CD4-positive, CD25-positive, alpha-beta regulatory T cell (primary cell): ENCODE measurements around the gene MYO18A. TPM values are rescaled to one million over a fixed set of nuclear protein-coding genes. Genes with fewer than 3 reads are reported as not detected.

Experiments used
- ATAC-seq, 2 donors: fragments of 150-1000 bp; cut with Tn5 transposase; one replicate each; pipeline ENCODE4 v1.10.0; 2021; ENCODE audit warnings: low read depth in 2 of 2, moderate number of reproducible peaks in 2 of 2, moderate library complexity in 1 of 2
- DNase-seq, 3 donors: peaks; one replicate each; pipeline versions ENCODE4 v3.0.0 to v3.0.0-alpha.2; 2012 to 2022; ENCODE audit warnings: mixed read lengths in 1 of 3
- H3K27ac ChIP-seq: one replicate; pipeline ENCODE4 v1.7.0; 2013; ENCODE audit warnings: mild to moderate bottlenecking, low read length; ENCODE audit not compliant: insufficient read depth, poor library complexity, severe bottlenecking
- H3K27me3 ChIP-seq: one replicate; pipeline ENCODE4 v1.7.0; 2013; ENCODE audit warnings: low read length; ENCODE audit not compliant: control insufficient read depth, insufficient read depth
- H3K36me3 ChIP-seq: one replicate; pipeline ENCODE4 v1.7.0; 2013; ENCODE audit warnings: mild to moderate bottlenecking, low read length, moderate library complexity; ENCODE audit not compliant: control insufficient read depth, insufficient read depth
- H3K4me1 ChIP-seq: 2 replicates; pipeline ENCODE4 v1.7.0; 2013; ENCODE audit warnings: mild to moderate bottlenecking, low read length; ENCODE audit not compliant: insufficient read depth, control insufficient read depth, poor library complexity, severe bottlenecking
- H3K4me3 ChIP-seq: one replicate; pipeline ENCODE4 v1.7.0; 2013; ENCODE audit warnings: low read depth, mild to moderate bottlenecking, low read length, moderate library complexity
- H3K9me3 ChIP-seq, 2 experiments: 1 replicate in 1 of 2; 2 replicates in 1 of 2; pipeline ENCODE4 v1.7.0; 2013; ENCODE audit warnings: low read length in 2 of 2, mild to moderate bottlenecking in 1 of 2, moderate library complexity in 1 of 2; ENCODE audit not compliant: control insufficient read depth in 2 of 2
- H3K27ac Mint-ChIP-seq, 3 donors: one replicate each; pipeline ENCODE4 v1.8.0; 2020 to 2022; ENCODE audit warnings: mild to moderate bottlenecking in 3 of 3, mixed read lengths in 3 of 3, moderate library complexity in 2 of 3
- H3K27me3 Mint-ChIP-seq: one replicate; pipeline ENCODE4 v1.8.0; 2022; ENCODE audit warnings: mild to moderate bottlenecking, mixed read lengths
- H3K36me3 Mint-ChIP-seq: one replicate; pipeline ENCODE4 v1.8.0; 2020; ENCODE audit warnings: mixed read lengths
- H3K4me1 Mint-ChIP-seq, 4 donors: one replicate each; pipeline ENCODE4 v1.8.0; 2020 to 2022; ENCODE audit warnings: mixed read lengths in 4 of 4, mild to moderate bottlenecking in 1 of 4
- H3K4me3 Mint-ChIP-seq, 4 donors: one replicate each; pipeline ENCODE4 v1.8.0; 2020 to 2022; ENCODE audit warnings: mild to moderate bottlenecking in 4 of 4, mixed read lengths in 4 of 4, moderate library complexity in 3 of 4
- H3K9me3 Mint-ChIP-seq, 7 donors: one replicate each; pipeline ENCODE4 v1.8.0; 2020 to 2022; ENCODE audit warnings: mixed read lengths in 7 of 7, mild to moderate bottlenecking in 3 of 7, moderate library complexity in 2 of 7
- polyA plus RNA-seq, 4 donors: library from polyadenylated mRNA; unstranded; fragments of 300-500 nt; fragmentation: Illumina TruSeq; gene quantifications; one replicate each; pipeline ENCODE4 v1.2.3, GENCODE V29; 2021
- total RNA-seq: library from RNA; stranded (reverse); gene quantifications from one replicate; pipeline ENCODE4 v1.2.3, GENCODE V29; 2022

MYO18A gene
- total and polyA plus RNA-seq, 5 donors from 2014 or later: 16.8 to 193 (median 21.0) TPM

GRCh38 chr17:29157310-29157709, 22.9 kb downstream of the MYO18A start:
- ATAC-seq (no peak), DNase-seq (no peak)
- H3K27me3 Mint-ChIP-seq: no peaks in the 10 kb centered on the region
- H3K9me3 Mint-ChIP-seq: no peaks in the 10 kb centered on the region
- H3K27ac Mint-ChIP-seq: no peak overlapping the region
- H3K36me3 ChIP-seq: no peaks in the 10 kb centered on the region
- H3K27me3 ChIP-seq: no peaks in the 10 kb centered on the region
- H3K4me3 Mint-ChIP-seq: peak overlapping the region in 1 of 4 donors; percentile 37
- H3K4me3 ChIP-seq: no peak overlapping the region
- peaks cover 5% of the 10 kb centered on the region for H3K36me3 Mint-ChIP-seq
- H3K4me1 ChIP-seq: peaks cover 24% of the 10 kb centered on the region
- H3K4me1 Mint-ChIP-seq: peaks cover 13 to 52% (median 33%) of the 10 kb centered on the region in 4 donors
- no peak overlapping the region for H3K27ac ChIP-seq
- H3K9me3 ChIP-seq: no peaks in the 10 kb centered on the region

- H3K4me3 Mint-ChIP-seq: peak overlapping the region in 2 of 4 donors; percentile 21 to 37
- H3K27ac Mint-ChIP-seq: peak overlapping the region in 1 of 3 donors; percentile 31
- H3K36me3 Mint-ChIP-seq: peaks cover under 1% of the 10 kb centered on the region
- Histone ChIP-seq H3K27me3 (no peaks in the 10 kb centered on the region), H3K36me3 (no peaks in the 10 kb centered on the region), H3K27ac (no peak overlapping the region), H3K4me3 (no peak overlapping the region), H3K4me1 (peaks cover 24% of the 10 kb centered on the region), H3K9me3 (no peaks in the 10 kb centered on the region)
- H3K4me1 Mint-ChIP-seq: peaks cover 10 to 50% (median 33%) of the 10 kb centered on the region in 4 donors
- ATAC-seq (no peak), DNase-seq (no peak)
- no peaks in the 10 kb centered on the region for H3K9me3 Mint-ChIP-seq
- H3K27me3 Mint-ChIP-seq: no peaks in the 10 kb centered on the region
Observed at GRCh38 chr17:29156781-29157180, 23.4 kb downstream of the MYO18A start.

- DNase-seq (no peak), ATAC-seq (no peak)
- Mint-ChIP-seq H3K4me1 (peaks cover 10 to 54% (median 33%) of the 10 kb centered on the region in 4 donors), H3K27ac (peak overlapping the region in 1 of 3 donors; percentile 31), H3K27me3 (no peaks in the 10 kb centered on the region), H3K36me3 (no peaks in the 10 kb centered on the region), H3K4me3 (no peak overlapping the region), H3K9me3 (no peaks in the 10 kb centered on the region)
- Histone ChIP-seq H3K27ac (peak overlapping the region; percentile 62), H3K27me3 (no peaks in the 10 kb centered on the region), H3K4me3 (no peak overlapping the region), H3K4me1 (peaks cover 24% of the 10 kb centered on the region), H3K36me3 (no peaks in the 10 kb centered on the region), H3K9me3 (no peaks in the 10 kb centered on the region)
Observed at GRCh38 chr17:29155966-29156338, 24.2 kb downstream of the MYO18A start.

- Mint-ChIP-seq H3K27me3 (no peaks in the 10 kb centered on the region), H3K4me1 (peaks cover 10 to 54% (median 33%) of the 10 kb centered on the region in 4 donors), H3K9me3 (no peaks in the 10 kb centered on the region), H3K27ac (peak overlapping the region; percentile 86 to 92 (median 91)), H3K4me3 (peak overlapping the region; percentile 70 to 78 (median 72)), H3K36me3 (no peaks in the 10 kb centered on the region)
- DNase-seq: peak; percentile 30 to 88 (median 44)
- peak; percentile 92 to 93 for ATAC-seq
- Histone ChIP-seq H3K4me3 (peak overlapping the region; percentile 50), H3K27me3 (no peaks in the 10 kb centered on the region), H3K36me3 (no peaks in the 10 kb centered on the region), H3K27ac (peak overlapping the region; percentile 62), H3K9me3 (no peaks in the 10 kb centered on the region), H3K4me1 (peaks cover 24% of the 10 kb centered on the region)
Observed at GRCh38 chr17:29155227-29155965, 24.8 kb downstream of the MYO18A start.

- DNase-seq: peak in 1 of 3 donors; percentile 64
- H3K4me3 ChIP-seq: peak overlapping the region; percentile 50
- no peaks in the 10 kb centered on the region for H3K9me3 Mint-ChIP-seq
- peak overlapping the region; percentile 43 to 78 (median 72) for H3K4me3 Mint-ChIP-seq
- H3K27ac Mint-ChIP-seq: peak overlapping the region; percentile 86 to 92 (median 91)
- no peaks in the 10 kb centered on the region for H3K36me3 ChIP-seq
- no peaks in the 10 kb centered on the region for H3K27me3 Mint-ChIP-seq
- no peaks in the 10 kb centered on the region for H3K36me3 Mint-ChIP-seq
- H3K9me3 ChIP-seq: no peaks in the 10 kb centered on the region
- ATAC-seq: peak; percentile 56 to 65
- H3K27me3 ChIP-seq: no peaks in the 10 kb centered on the region
- peaks cover 10 to 52% (median 35%) of the 10 kb centered on the region in 4 donors for H3K4me1 Mint-ChIP-seq
- H3K27ac ChIP-seq: peak overlapping the region; percentile 62
- H3K4me1 ChIP-seq: peaks cover 24% of the 10 kb centered on the region
Observed at GRCh38 chr17:29154516-29155226, 25.5 kb downstream of the MYO18A start.

- no peaks in the 10 kb centered on the region for H3K27me3 ChIP-seq
- no peak for ATAC-seq
- no peak overlapping the region for H3K27ac ChIP-seq
- peak overlapping the region in 1 of 3 donors; percentile 14 for H3K27ac Mint-ChIP-seq
- H3K36me3 Mint-ChIP-seq: no peaks in the 10 kb centered on the region
- H3K4me1 Mint-ChIP-seq: peaks cover 10 to 50% (median 19%) of the 10 kb centered on the region in 4 donors
- no peak overlapping the region for H3K4me3 ChIP-seq
- no peak for DNase-seq
- H3K4me1 ChIP-seq: peaks cover 34% of the 10 kb centered on the region
- no peaks in the 10 kb centered on the region for H3K27me3 Mint-ChIP-seq
- no peaks in the 10 kb centered on the region for H3K9me3 ChIP-seq
- no peaks in the 10 kb centered on the region for H3K36me3 ChIP-seq
- H3K9me3 Mint-ChIP-seq: no peaks in the 10 kb centered on the region
- H3K4me3 Mint-ChIP-seq: no peak overlapping the region
Observed at GRCh38 chr17:29151567-29151966, 28.6 kb downstream of the MYO18A start.

GRCh38 chr17:29150161-29150560, 30.0 kb downstream of the MYO18A start:
- Mint-ChIP-seq H3K27me3 (no peaks in the 10 kb centered on the region), H3K27ac (peak overlapping the region in 2 of 3 donors; percentile 38 to 60), H3K4me1 (peaks cover 15 to 48% (median 22%) of the 10 kb centered on the region in 4 donors), H3K9me3 (no peaks in the 10 kb centered on the region), H3K4me3 (peak overlapping the region in 2 of 4 donors; percentile 35 to 71), H3K36me3 (no peaks in the 10 kb centered on the region)
- no peak overlapping the region for H3K27ac ChIP-seq
- ATAC-seq: no peak
- no peak overlapping the region for H3K4me3 ChIP-seq
- DNase-seq: no peak
- H3K27me3 ChIP-seq: no peaks in the 10 kb centered on the region
- H3K4me1 ChIP-seq: peaks cover 33% of the 10 kb centered on the region
- H3K36me3 ChIP-seq: no peaks in the 10 kb centered on the region
- no peaks in the 10 kb centered on the region for H3K9me3 ChIP-seq
